ENCODE data around the gene DHDDS. TPM values are rescaled to one million over a fixed set of nuclear protein-coding genes. Genes with fewer than 3 reads are reported as not detected.

The DHDDS gene
- total RNA-seq, 4 donors from 2014 or later = 36.5 to 66.7 (median 52.0) TPM

DNA sequence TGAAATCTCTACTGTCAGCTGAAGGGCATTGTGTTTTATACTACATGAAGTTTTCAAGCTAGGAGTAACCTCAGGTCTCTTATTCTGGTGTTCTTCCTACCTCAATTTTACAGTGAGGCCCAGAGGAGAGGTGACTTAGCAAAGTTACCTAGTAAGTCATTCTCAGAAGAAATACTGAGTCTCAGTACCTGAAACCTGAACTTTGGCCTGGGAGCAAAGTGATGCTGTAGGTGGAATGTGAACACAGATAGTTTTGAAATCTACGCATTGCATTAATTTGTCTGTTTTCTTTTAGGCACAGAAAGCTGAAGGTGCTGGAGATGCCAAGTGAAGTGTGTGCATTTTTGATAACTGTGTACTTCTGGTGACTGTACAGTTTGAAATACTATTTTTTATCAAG lies 42.7 kb downstream of the DHDDS start:
- H3K4me1 ChIP-seq = peaks cover 15 to 26% of the 10 kb centered on the region in 2 donors
- WGBS, 2 donors = 95 to 97% methylated on average over 1 of the region's 1 CpG
- peaks cover 18 to 22% of the 10 kb centered on the region in 2 donors for H3K36me3 ChIP-seq
- no peak overlapping the region for H3K27ac ChIP-seq
- TF ChIP-seq POLR2A (IDR thresholded peaks at IDR 0.05) (no peak), CTCF (IDR thresholded peaks at IDR 0.05) (no peak)
- no peaks in the 10 kb centered on the region for H3K27me3 ChIP-seq
- H3K4me3 ChIP-seq (replicated peaks in 1 of 3) = no peak overlapping the region
- DNase-seq = no peak
- intact Hi-C loops (cut with DNase I) = loop anchor here (5.0 kb wide), 1 partner anchor 38 kb away; no protein-coding TSS in a partner anchor
- no peaks in the 10 kb centered on the region for H3K9me3 ChIP-seq

GRCh38 chr1:26475989-26476388 lies 43.9 kb downstream of the DHDDS start:
- Histone ChIP-seq H3K27me3 (no peaks in the 10 kb centered on the region), H3K27ac (no peak overlapping the region), H3K9me3 (no peaks in the 10 kb centered on the region), H3K36me3 (peaks cover 18 to 22% of the 10 kb centered on the region in 2 donors), H3K4me1 (peaks cover 21 to 29% of the 10 kb centered on the region in 2 donors), H3K4me3 (replicated peaks in 1 of 3) (no peak overlapping the region)
- WGBS, 2 donors = 62 to 70% methylated on average over 3 of the region's 3 CpGs
- DNase-seq = no peak
- intact Hi-C loops (cut with DNase I) = no loop called here
- TF ChIP-seq POLR2A (IDR thresholded peaks at IDR 0.05) = no peak
- no peak for TF ChIP-seq CTCF (IDR thresholded peaks at IDR 0.05)

DNA sequence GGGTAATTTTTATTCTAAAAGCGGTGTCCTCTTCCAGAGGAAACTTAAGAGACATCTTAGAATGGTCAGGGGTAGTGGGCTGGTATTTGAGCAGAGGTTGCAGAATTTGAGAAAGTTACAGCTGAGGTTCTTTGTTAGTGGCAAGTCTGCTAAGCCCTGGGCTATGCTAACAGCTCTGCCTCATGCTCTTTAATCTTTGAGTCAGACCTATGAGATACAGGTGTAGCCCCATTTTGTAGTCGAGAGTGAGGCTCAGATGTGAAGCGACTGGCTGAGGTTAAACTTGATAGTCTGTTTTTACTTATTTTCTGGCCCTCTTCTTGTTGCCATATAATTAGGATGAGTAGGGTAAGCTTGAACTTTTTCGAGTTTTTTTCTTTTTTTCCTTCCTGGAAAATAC lies 44.8 kb downstream of the DHDDS start:
- TF ChIP-seq POLR2A (IDR thresholded peaks at IDR 0.05) (no peak), CTCF (IDR thresholded peaks at IDR 0.05) (no peak)
- Histone ChIP-seq H3K4me3 (replicated peaks in 1 of 3) (no peak overlapping the region), H3K36me3 (peaks cover 18 to 22% of the 10 kb centered on the region in 2 donors), H3K27ac (no peak overlapping the region), H3K9me3 (no peaks in the 10 kb centered on the region), H3K27me3 (no peaks in the 10 kb centered on the region), H3K4me1 (peaks cover 20 to 23% of the 10 kb centered on the region in 2 donors)
- intact Hi-C loops (cut with DNase I) = no loop called here
- no peak for DNase-seq
- WGBS, 2 donors = 84 to 87% methylated on average over 4 of the region's 4 CpGs

- Histone ChIP-seq H3K27ac (no peak overlapping the region), H3K4me1 (peaks cover 20 to 23% of the 10 kb centered on the region in 2 donors), H3K27me3 (no peaks in the 10 kb centered on the region), H3K4me3 (replicated peaks in 1 of 3) (no peak overlapping the region), H3K36me3 (peaks cover 18 to 22% of the 10 kb centered on the region in 2 donors), H3K9me3 (no peaks in the 10 kb centered on the region)
- DNase-seq = no peak
- TF ChIP-seq CTCF (IDR thresholded peaks at IDR 0.05) = no peak
- 84 to 86% methylated on average over 8 of the region's 8 CpGs for WGBS, 2 donors
- intact Hi-C loops (cut with DNase I) = no loop called here
Measured at GRCh38 chr1:26477446-26478152, 45.5 kb downstream of the DHDDS start.

DNA sequence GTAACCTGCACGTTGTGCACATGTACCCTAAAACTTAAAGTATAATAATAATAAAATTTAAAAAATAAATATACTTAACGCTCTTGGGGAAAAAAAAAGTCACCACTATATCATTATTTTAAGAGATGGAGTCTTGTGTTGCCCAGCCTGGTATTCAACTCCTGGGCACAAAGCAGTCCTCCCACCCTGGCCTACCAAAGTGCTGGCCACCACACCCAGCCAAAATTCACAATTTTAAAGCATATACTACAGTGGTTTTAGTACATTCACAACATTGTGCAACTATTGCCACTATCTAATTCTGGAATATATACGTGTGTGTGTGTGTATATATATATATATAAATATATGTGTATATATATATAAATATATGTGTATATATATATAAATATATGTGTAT lies 46.0 kb downstream of the DHDDS start:
- H3K36me3 ChIP-seq = peaks cover 18 to 22% of the 10 kb centered on the region in 2 donors
- H3K4me1 ChIP-seq = peaks cover 20 to 23% of the 10 kb centered on the region in 2 donors
- no peaks in the 10 kb centered on the region for H3K27me3 ChIP-seq
- H3K9me3 ChIP-seq = no peaks in the 10 kb centered on the region
- DNase-seq = no peak
- H3K4me3 ChIP-seq (replicated peaks in 1 of 3) = no peak overlapping the region
- intact Hi-C loops (cut with DNase I) = no loop called here
- TF ChIP-seq CTCF (IDR thresholded peaks at IDR 0.05) = no peak
- TF ChIP-seq POLR2A (IDR thresholded peaks at IDR 0.05) = no peak
- WGBS, 2 donors = 83 to 88% methylated on average over 3 of the region's 3 CpGs
- no peak overlapping the region for H3K27ac ChIP-seq
